C4-2B (cell line): Measurements from ENCODE around the gene SPOCD1.

Experiments
- CTCF ChIP-seq: fragments of 450-650 bp; conservative IDR thresholded peaks from 2 replicates; pipeline ENCODE4 v1.5.1; 2017; ENCODE audit warnings: mild to moderate bottlenecking
- ZFX ChIP-seq: fragments of 450-650 bp; IDR thresholded peaks from 2 replicates; pipeline ENCODE4 v1.6.1; 2017

DNA sequence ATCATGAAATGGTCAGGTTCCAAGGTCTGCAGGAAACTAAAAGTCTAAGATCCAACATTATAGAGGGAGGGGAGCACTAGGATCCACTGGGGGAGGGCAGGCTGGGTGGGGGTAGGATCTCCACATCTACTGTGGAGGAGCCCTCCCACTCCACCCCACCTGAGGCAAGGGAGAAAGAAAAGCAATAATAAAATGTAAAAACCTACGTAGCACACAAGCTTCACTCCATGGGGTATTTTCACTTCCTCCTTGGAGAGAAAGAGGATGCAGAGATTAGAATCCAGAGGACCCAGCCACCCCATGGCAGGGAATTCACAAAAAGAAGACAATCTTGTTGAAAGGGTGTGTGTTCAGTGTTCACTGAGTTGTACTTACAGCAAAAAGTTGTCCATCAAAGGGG is 14.4 kb downstream of the SPOCD1 start:
- TF ChIP-seq CTCF (no peak), ZFX (no peak)
